Parathyroid adenoma (tissue), 2 donors: ENCODE measurements around the gene DLGAP1.

Experiments used
- H2AFZ ChIP-seq: fragments of 300-600 bp; sonication (generic); one replicate; pipeline ENCODE4 v1.7.0; 2017; ENCODE audit warnings: antibody characterized with exemption, mild to moderate bottlenecking
- H3K27ac ChIP-seq: fragments of 300-600 bp; sonication (generic); one replicate; pipeline ENCODE4 v1.7.0; 2017
- H3K27me3 ChIP-seq: fragments of 300-600 bp; sonication (generic); one replicate; pipeline ENCODE4 v1.7.0; 2017; ENCODE audit warnings: low read length; ENCODE audit not compliant: control insufficient read depth, insufficient read depth
- H3K36me3 ChIP-seq: fragments of 300-600 bp; sonication (generic); one replicate; pipeline ENCODE4 v1.7.0; 2017; ENCODE audit warnings: low read length; ENCODE audit not compliant: control insufficient read depth, insufficient read depth
- H3K4me1 ChIP-seq: fragments of 300-600 bp; sonication (generic); one replicate; pipeline ENCODE4 v1.7.0; 2017; ENCODE audit warnings: control low read depth
- H3K4me2 ChIP-seq: fragments of 300-600 bp; sonication (generic); one replicate; pipeline ENCODE4 v1.7.0; 2017; ENCODE audit warnings: low read length
- H3K4me3 ChIP-seq: fragments of 300-600 bp; sonication (generic); one replicate; pipeline ENCODE4 v1.7.0; 2017; ENCODE audit warnings: low read depth, low read length
- H3K79me2 ChIP-seq: fragments of 300-600 bp; sonication (generic); one replicate; pipeline ENCODE4 v1.7.0; 2017; ENCODE audit warnings: control low read depth
- H3K9ac ChIP-seq: fragments of 300-600 bp; sonication (generic); one replicate; pipeline ENCODE4 v1.7.0; 2017; ENCODE audit warnings: mild to moderate bottlenecking
- H3K9me3 ChIP-seq: fragments of 300-600 bp; sonication (generic); one replicate; pipeline ENCODE4 v1.7.0; 2017; ENCODE audit warnings: low read length; ENCODE audit not compliant: control insufficient read depth
- TF ChIP-seq, protein P1 (sequence below): fragments of 300-600 bp; sonication (generic); IDR thresholded peaks from one replicate; pipeline ENCODE4 v1.7.0; 2017; ENCODE audit warnings: antibody characterized with exemption, mild to moderate bottlenecking
- donor health status: primary hyperparathyroidism.

Gene DLGAP1

DNA sequence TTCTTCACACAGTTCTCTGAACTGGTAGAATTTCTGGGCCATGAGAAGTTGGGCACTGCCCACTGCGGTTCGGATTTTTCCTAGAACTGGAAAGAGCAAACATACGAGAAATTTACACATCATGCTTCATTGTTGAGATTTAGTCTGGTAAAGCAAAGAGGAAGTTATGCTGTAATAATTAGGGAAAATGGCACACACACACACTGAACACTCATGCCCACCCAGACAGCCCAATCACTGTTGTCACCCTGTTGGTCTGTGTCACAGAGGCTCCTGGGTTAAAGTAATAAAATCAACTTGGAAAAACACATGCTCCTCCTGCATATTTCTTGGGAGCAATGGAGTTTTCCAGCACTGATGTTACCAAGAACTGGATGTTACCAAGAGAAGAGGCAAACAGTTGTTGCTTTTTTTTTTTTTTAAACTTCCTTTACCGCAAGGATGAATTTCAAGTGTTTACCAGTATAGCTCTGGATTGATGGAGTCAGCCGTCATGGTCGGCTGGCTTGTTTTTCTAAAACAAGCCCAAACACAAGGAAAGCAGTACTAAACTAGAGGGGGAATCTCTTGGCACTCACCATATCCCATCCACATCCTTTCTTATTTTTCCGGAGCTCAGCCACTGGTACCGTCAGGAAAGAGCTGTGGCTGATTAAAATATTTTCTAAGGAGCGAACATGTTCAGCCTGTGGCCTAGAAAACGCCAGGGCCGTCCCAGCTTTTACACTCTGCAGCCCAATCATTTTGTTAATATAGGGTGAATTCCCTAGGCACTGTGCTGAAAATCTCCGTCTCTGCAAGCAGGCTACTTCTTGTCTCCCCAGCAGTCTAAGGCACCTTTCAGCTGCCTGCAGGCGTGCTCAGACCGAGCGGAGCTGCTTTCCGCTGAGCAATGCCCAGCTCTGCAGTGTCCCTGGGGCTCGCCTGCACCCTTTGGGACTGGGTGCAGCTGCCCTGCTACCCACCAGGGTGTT lies 946.2 kb downstream of the DLGAP1 start:
- no peaks in the 10 kb centered on the region for H3K36me3 ChIP-seq
- no peaks in the 10 kb centered on the region for H3K79me2 ChIP-seq
- TF ChIP-seq, protein P1, sequence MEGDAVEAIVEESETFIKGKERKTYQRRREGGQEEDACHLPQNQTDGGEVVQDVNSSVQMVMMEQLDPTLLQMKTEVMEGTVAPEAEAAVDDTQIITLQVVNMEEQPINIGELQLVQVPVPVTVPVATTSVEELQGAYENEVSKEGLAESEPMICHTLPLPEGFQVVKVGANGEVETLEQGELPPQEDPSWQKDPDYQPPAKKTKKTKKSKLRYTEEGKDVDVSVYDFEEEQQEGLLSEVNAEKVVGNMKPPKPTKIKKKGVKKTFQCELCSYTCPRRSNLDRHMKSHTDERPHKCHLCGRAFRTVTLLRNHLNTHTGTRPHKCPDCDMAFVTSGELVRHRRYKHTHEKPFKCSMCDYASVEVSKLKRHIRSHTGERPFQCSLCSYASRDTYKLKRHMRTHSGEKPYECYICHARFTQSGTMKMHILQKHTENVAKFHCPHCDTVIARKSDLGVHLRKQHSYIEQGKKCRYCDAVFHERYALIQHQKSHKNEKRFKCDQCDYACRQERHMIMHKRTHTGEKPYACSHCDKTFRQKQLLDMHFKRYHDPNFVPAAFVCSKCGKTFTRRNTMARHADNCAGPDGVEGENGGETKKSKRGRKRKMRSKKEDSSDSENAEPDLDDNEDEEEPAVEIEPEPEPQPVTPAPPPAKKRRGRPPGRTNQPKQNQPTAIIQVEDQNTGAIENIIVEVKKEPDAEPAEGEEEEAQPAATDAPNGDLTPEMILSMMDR, result no peak
- no peak overlapping the region for H3K9ac ChIP-seq
- peak overlapping the region; percentile 71 for H2AFZ ChIP-seq
- H3K4me3 ChIP-seq, result peak overlapping the region; percentile 17
- H3K4me2 ChIP-seq, result peak overlapping the region; percentile 52
- H3K27me3 ChIP-seq, result no peaks in the 10 kb centered on the region
- H3K27ac ChIP-seq, result peak overlapping the region; percentile 21
- no peaks in the 10 kb centered on the region for H3K9me3 ChIP-seq
- H3K4me1 ChIP-seq, result peaks cover 13% of the 10 kb centered on the region

DNA sequence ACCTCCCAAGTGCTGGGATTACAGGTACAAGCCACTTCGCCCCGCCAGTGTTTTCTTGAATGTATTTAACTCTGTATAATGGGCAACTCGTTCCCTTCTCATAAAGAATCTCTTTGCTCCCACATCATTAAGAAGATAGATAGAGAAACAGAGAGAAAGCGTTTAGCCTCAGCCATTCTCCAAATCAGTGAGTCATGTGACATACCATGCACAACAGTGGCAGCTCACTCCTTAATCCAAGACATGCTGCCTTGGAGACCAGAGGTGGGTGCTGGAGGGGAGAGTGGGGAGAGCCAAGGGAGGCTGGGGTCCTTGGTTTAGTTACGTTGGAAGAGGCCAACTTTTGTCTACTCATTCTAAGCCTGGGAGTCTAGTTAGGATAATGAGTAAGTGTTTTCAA lies 950.5 kb downstream of the DLGAP1 start:
- Histone ChIP-seq H3K4me1 (peaks cover 6% of the 10 kb centered on the region), H3K9me3 (no peaks in the 10 kb centered on the region), H3K4me2 (no peak overlapping the region), H3K9ac (no peak overlapping the region), H3K27me3 (no peaks in the 10 kb centered on the region), H2AFZ (no peak overlapping the region), H3K27ac (no peak overlapping the region), H3K79me2 (no peaks in the 10 kb centered on the region), H3K4me3 (no peak overlapping the region), H3K36me3 (no peaks in the 10 kb centered on the region)
- TF ChIP-seq, protein P1, result no peak

DNA sequence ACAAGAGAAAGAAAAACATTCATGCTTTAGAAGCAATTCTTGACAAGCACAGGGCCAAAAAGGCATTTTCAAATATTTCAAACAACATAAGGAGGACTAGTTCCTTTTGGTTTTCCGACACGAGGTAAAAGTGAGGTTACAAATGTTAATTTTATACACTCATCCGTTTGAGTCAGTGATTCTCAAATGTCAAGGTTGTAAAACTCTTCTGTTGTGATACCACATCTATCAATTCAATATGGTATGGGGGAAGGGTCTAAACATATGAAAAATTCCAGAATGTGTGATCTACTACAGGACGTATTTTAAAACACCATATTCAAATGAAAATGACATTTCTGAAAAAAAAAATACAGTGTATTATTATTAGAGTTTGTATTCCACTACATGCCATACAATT lies 952.5 kb downstream of the DLGAP1 start:
- TF ChIP-seq, protein P1, result no peak
- no peak overlapping the region for H3K27ac ChIP-seq
- H3K4me3 ChIP-seq, result no peak overlapping the region

DNA sequence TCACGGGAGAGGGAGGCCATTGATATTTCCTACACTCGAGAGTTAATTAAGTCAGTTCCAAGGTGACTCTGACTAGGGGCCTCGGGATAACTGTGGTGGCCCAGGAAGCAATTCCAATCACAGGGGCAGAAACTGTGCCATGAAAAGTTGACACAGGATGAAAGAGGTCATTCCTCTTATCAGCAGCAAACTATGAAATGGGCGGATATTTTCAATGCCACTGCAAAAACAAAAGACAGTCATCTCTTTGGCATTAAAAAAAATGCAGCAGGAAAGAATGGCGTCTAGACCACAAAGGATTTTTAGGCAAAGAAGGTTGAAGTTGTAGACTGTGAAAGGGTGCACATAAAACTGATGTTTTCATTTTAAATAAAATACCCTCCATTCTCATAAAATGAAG lies 955.1 kb downstream of the DLGAP1 start:
- TF ChIP-seq, protein P1, result no peak
- Histone ChIP-seq H3K4me3 (no peak overlapping the region), H3K4me2 (no peak overlapping the region), H3K9me3 (no peaks in the 10 kb centered on the region), H3K4me1 (no peaks in the 10 kb centered on the region), H2AFZ (no peak overlapping the region), H3K27ac (no peak overlapping the region), H3K27me3 (peaks cover 3% of the 10 kb centered on the region), H3K79me2 (no peaks in the 10 kb centered on the region), H3K9ac (no peak overlapping the region), H3K36me3 (no peaks in the 10 kb centered on the region)

More for the DNA sequence above, 952.5 kb downstream of the DLGAP1 start:
- no peaks in the 10 kb centered on the region for H3K36me3 ChIP-seq
- no peaks in the 10 kb centered on the region for H3K9me3 ChIP-seq
- H3K27me3 ChIP-seq, result peaks cover 3% of the 10 kb centered on the region
- H3K79me2 ChIP-seq, result no peaks in the 10 kb centered on the region
- no peak overlapping the region for H3K4me2 ChIP-seq
- H3K9ac ChIP-seq, result no peak overlapping the region
- no peak overlapping the region for H2AFZ ChIP-seq
- no peaks in the 10 kb centered on the region for H3K4me1 ChIP-seq
